Cardiac ventricle fibroblast (primary cell): ENCODE measurements around the gene SMCO1. TPM values are rescaled to one million over a fixed set of nuclear protein-coding genes. Genes with fewer than 3 reads are reported as not detected.

Experiments used
- total RNA-seq: library from RNA; depleted of rRNA; stranded (reverse); fragments of >200 nt; gene quantifications from 2 replicates; pipeline ENCODE4 v1.2.3, GENCODE V29; 2015

SMCO1 gene
- total RNA-seq = not detected in 2 replicates

GRCh38 chr3:196514913-196515621 lies at the start of gene SMCO1:
Gene SMCO1, minus strand, starts transcription at chr3:196515346. Its CDS starts 137 bp downstream, at chr3:196515209.

GRCh38 chr3:196503196-196504076 lies 11.7 kb downstream of the SMCO1 start, which contains the start of gene RNF168:
Gene RNF168, minus strand, starts transcription at chr3:196503768. Its CDS starts 595 bp downstream, at chr3:196503173.

Other genes with a start within 250 kb of the SMCO1 start
- 40.6 and 64.1 TPM in 2 replicates for gene PCYT1A, start 227.6 kb downstream of the SMCO1 start, total RNA-seq
- 5.5 and 15.9 TPM in 2 replicates for gene DYNLT2B, start 197.1 kb downstream of the SMCO1 start, total RNA-seq
- gene TM4SF19, start 177.0 kb downstream of the SMCO1 start, total RNA-seq = not detected in 2 replicates
- 19.7 and 21.7 TPM in 2 replicates for gene UBXN7, start 82.9 kb downstream of the SMCO1 start, total RNA-seq
- 14.0 and 14.9 TPM in 2 replicates for gene RNF168, start 11.6 kb downstream of the SMCO1 start, total RNA-seq
- 3.2 and 4.9 TPM in 2 replicates for gene WDR53, start 53.2 kb upstream of the SMCO1 start, total RNA-seq
- 4.4 and 5.9 TPM in 2 replicates for gene FBXO45, start 53.3 kb upstream of the SMCO1 start, total RNA-seq
- 0.59 and 1.5 TPM in 2 replicates for gene NRROS, start 124.3 kb upstream of the SMCO1 start, total RNA-seq
- 3.2 and 4.7 TPM in 2 replicates for gene CEP19, start 196.9 kb upstream of the SMCO1 start, total RNA-seq
- gene PIGX, start 197.0 kb upstream of the SMCO1 start, total RNA-seq = 19.4 and 27.7 TPM in 2 replicates
- 32.6 and 32.9 TPM in 2 replicates for gene PAK2, start 224.5 kb upstream of the SMCO1 start, total RNA-seq